Measurements from ENCODE around the gene SLC45A3.

GRCh38 chr1:205612556-205612955, 67.8 kb downstream of the SLC45A3 start:
- TF ChIP-seq CTCF (IDR thresholded peaks at IDR 0.05), result no peak
- no peak for TF ChIP-seq POLR2A (IDR thresholded peaks at IDR 0.05)
